ENCODE results near the gene TANK. TPM values are rescaled to one million over a fixed set of nuclear protein-coding genes. Genes with fewer than 3 reads are reported as not detected.

Gene TANK
- total RNA-seq (2012; rRNA removed), result 46.5 and 65.7 TPM in 2 replicates

- Histone ChIP-seq H3K4me1 (ENCODE audit: control insufficient read depth, insufficient read depth, low read length) (peaks cover 28% of the 10 kb centered on the region), H3K9me3 (replicated peaks; ENCODE audit: low read length) (no peaks in the 10 kb centered on the region)
Observed at GRCh38 chr2:161160226-161161073, at the start of gene TANK. TANK (plus strand) TSS chr2:161160428; CDS start chr2:161179663, 19,235 bp downstream.

GRCh38 chr2:161111531-161111930 is 48.7 kb upstream of the TANK start:
- Histone ChIP-seq H3K9me3 (replicated peaks; ENCODE audit: low read length) (no peaks in the 10 kb centered on the region), H3K4me1 (ENCODE audit: control insufficient read depth, insufficient read depth, low read length) (peaks cover 6% of the 10 kb centered on the region), H3K4me2 (ENCODE audit: low read length) (no peak overlapping the region), H3K27me3 (ENCODE audit: control insufficient read depth, insufficient read depth, low read length) (no peaks in the 10 kb centered on the region), H3K4me3 (ENCODE audit: low read length) (no peak overlapping the region), H3K36me3 (ENCODE audit: insufficient read depth, low read length) (no peaks in the 10 kb centered on the region), H3K9ac (ENCODE audit: low read depth, low read length) (no peak overlapping the region)

More at GRCh38 chr2:161160226-161161073, at the start of gene TANK:
- peaks cover 14% of the 10 kb centered on the region for H3K36me3 ChIP-seq (ENCODE audit: insufficient read depth, low read length)
- peak within 1 kb of the TSS; percentile 86 for H3K4me3 ChIP-seq (ENCODE audit: low read length)
- H3K9ac ChIP-seq (ENCODE audit: low read depth, low read length), result peak within 1 kb of the TSS; percentile 99
- no peaks in the 10 kb centered on the region for H3K27me3 ChIP-seq (ENCODE audit: control insufficient read depth, insufficient read depth, low read length)
- H3K4me2 ChIP-seq (ENCODE audit: low read length), result peak within 1 kb of the TSS; percentile 83

- H3K4me2 ChIP-seq (ENCODE audit: low read length), result no peak overlapping the region
- no peaks in the 10 kb centered on the region for H3K27me3 ChIP-seq (ENCODE audit: control insufficient read depth, insufficient read depth, low read length)
- peaks cover 6% of the 10 kb centered on the region for H3K4me1 ChIP-seq (ENCODE audit: control insufficient read depth, insufficient read depth, low read length)
- H3K36me3 ChIP-seq (ENCODE audit: insufficient read depth, low read length), result no peaks in the 10 kb centered on the region
- H3K4me3 ChIP-seq (ENCODE audit: low read length), result no peak overlapping the region
- no peak overlapping the region for H3K9ac ChIP-seq (ENCODE audit: low read depth, low read length)
- H3K9me3 ChIP-seq (replicated peaks; ENCODE audit: low read length), result no peaks in the 10 kb centered on the region
Observed at GRCh38 chr2:161112908-161113307, 47.3 kb upstream of the TANK start.

- Histone ChIP-seq H3K27me3 (ENCODE audit: control insufficient read depth, insufficient read depth, low read length) (no peaks in the 10 kb centered on the region), H3K9ac (ENCODE audit: low read depth, low read length) (no peak overlapping the region), H3K4me2 (ENCODE audit: low read length) (no peak overlapping the region), H3K4me1 (ENCODE audit: control insufficient read depth, insufficient read depth, low read length) (peaks cover 6% of the 10 kb centered on the region), H3K4me3 (ENCODE audit: low read length) (no peak overlapping the region), H3K9me3 (replicated peaks; ENCODE audit: low read length) (no peaks in the 10 kb centered on the region), H3K36me3 (ENCODE audit: insufficient read depth, low read length) (no peaks in the 10 kb centered on the region)
Observed at GRCh38 chr2:161113693-161114575, 46.3 kb upstream of the TANK start.

- no peaks in the 10 kb centered on the region for H3K36me3 ChIP-seq (ENCODE audit: insufficient read depth, low read length)
- no peaks in the 10 kb centered on the region for H3K9me3 ChIP-seq (replicated peaks; ENCODE audit: low read length)
- no peaks in the 10 kb centered on the region for H3K27me3 ChIP-seq (ENCODE audit: control insufficient read depth, insufficient read depth, low read length)
- no peak overlapping the region for H3K9ac ChIP-seq (ENCODE audit: low read depth, low read length)
- peaks cover 6% of the 10 kb centered on the region for H3K4me1 ChIP-seq (ENCODE audit: control insufficient read depth, insufficient read depth, low read length)
- no peak overlapping the region for H3K4me3 ChIP-seq (ENCODE audit: low read length)
- no peak overlapping the region for H3K4me2 ChIP-seq (ENCODE audit: low read length)
Observed at GRCh38 chr2:161115205-161115604, 45.0 kb upstream of the TANK start.

GRCh38 chr2:161115605-161116380 is 44.4 kb upstream of the TANK start:
- no peaks in the 10 kb centered on the region for H3K9me3 ChIP-seq (replicated peaks; ENCODE audit: low read length)
- no peak overlapping the region for H3K4me2 ChIP-seq (ENCODE audit: low read length)
- H3K4me1 ChIP-seq (ENCODE audit: control insufficient read depth, insufficient read depth, low read length), result peaks cover 6% of the 10 kb centered on the region
- H3K9ac ChIP-seq (ENCODE audit: low read depth, low read length), result no peak overlapping the region
- H3K36me3 ChIP-seq (ENCODE audit: insufficient read depth, low read length), result no peaks in the 10 kb centered on the region
- H3K27me3 ChIP-seq (ENCODE audit: control insufficient read depth, insufficient read depth, low read length), result no peaks in the 10 kb centered on the region
- H3K4me3 ChIP-seq (ENCODE audit: low read length), result no peak overlapping the region

GRCh38 chr2:161116509-161116908 is 43.7 kb upstream of the TANK start:
- no peak overlapping the region for H3K4me3 ChIP-seq (ENCODE audit: low read length)
- H3K9me3 ChIP-seq (replicated peaks; ENCODE audit: low read length), result no peaks in the 10 kb centered on the region
- H3K36me3 ChIP-seq (ENCODE audit: insufficient read depth, low read length), result no peaks in the 10 kb centered on the region
- peaks cover 6% of the 10 kb centered on the region for H3K4me1 ChIP-seq (ENCODE audit: control insufficient read depth, insufficient read depth, low read length)
- no peaks in the 10 kb centered on the region for H3K27me3 ChIP-seq (ENCODE audit: control insufficient read depth, insufficient read depth, low read length)
- H3K9ac ChIP-seq (ENCODE audit: low read depth, low read length), result no peak overlapping the region
- H3K4me2 ChIP-seq (ENCODE audit: low read length), result no peak overlapping the region

GRCh38 chr2:161117506-161117905 is 42.7 kb upstream of the TANK start:
- H3K9me3 ChIP-seq (replicated peaks; ENCODE audit: low read length), result no peaks in the 10 kb centered on the region
- H3K4me2 ChIP-seq (ENCODE audit: low read length), result no peak overlapping the region
- H3K36me3 ChIP-seq (ENCODE audit: insufficient read depth, low read length), result no peaks in the 10 kb centered on the region
- H3K9ac ChIP-seq (ENCODE audit: low read depth, low read length), result no peak overlapping the region
- H3K27me3 ChIP-seq (ENCODE audit: control insufficient read depth, insufficient read depth, low read length), result no peaks in the 10 kb centered on the region
- no peak overlapping the region for H3K4me3 ChIP-seq (ENCODE audit: low read length)
- H3K4me1 ChIP-seq (ENCODE audit: control insufficient read depth, insufficient read depth, low read length), result peaks cover 10% of the 10 kb centered on the region

GRCh38 chr2:161118722-161119121 is 41.5 kb upstream of the TANK start:
- H3K4me1 ChIP-seq (ENCODE audit: control insufficient read depth, insufficient read depth, low read length), result peaks cover 21% of the 10 kb centered on the region
- H3K9me3 ChIP-seq (replicated peaks; ENCODE audit: low read length), result no peaks in the 10 kb centered on the region
- no peak overlapping the region for H3K9ac ChIP-seq (ENCODE audit: low read depth, low read length)
- no peak overlapping the region for H3K4me2 ChIP-seq (ENCODE audit: low read length)
- H3K4me3 ChIP-seq (ENCODE audit: low read length), result no peak overlapping the region
- H3K27me3 ChIP-seq (ENCODE audit: control insufficient read depth, insufficient read depth, low read length), result no peaks in the 10 kb centered on the region
- no peaks in the 10 kb centered on the region for H3K36me3 ChIP-seq (ENCODE audit: insufficient read depth, low read length)

GRCh38 chr2:161119483-161119882 is 40.7 kb upstream of the TANK start:
- H3K4me2 ChIP-seq (ENCODE audit: low read length), result no peak overlapping the region
- H3K9me3 ChIP-seq (replicated peaks; ENCODE audit: low read length), result no peaks in the 10 kb centered on the region
- H3K9ac ChIP-seq (ENCODE audit: low read depth, low read length), result no peak overlapping the region
- H3K4me1 ChIP-seq (ENCODE audit: control insufficient read depth, insufficient read depth, low read length), result peaks cover 27% of the 10 kb centered on the region
- no peaks in the 10 kb centered on the region for H3K27me3 ChIP-seq (ENCODE audit: control insufficient read depth, insufficient read depth, low read length)
- no peak overlapping the region for H3K4me3 ChIP-seq (ENCODE audit: low read length)
- no peaks in the 10 kb centered on the region for H3K36me3 ChIP-seq (ENCODE audit: insufficient read depth, low read length)

- Histone ChIP-seq H3K9ac (ENCODE audit: low read depth, low read length) (no peak overlapping the region), H3K4me2 (ENCODE audit: low read length) (no peak overlapping the region), H3K4me3 (ENCODE audit: low read length) (no peak overlapping the region), H3K9me3 (replicated peaks; ENCODE audit: low read length) (no peaks in the 10 kb centered on the region), H3K4me1 (ENCODE audit: control insufficient read depth, insufficient read depth, low read length) (peaks cover 24% of the 10 kb centered on the region), H3K36me3 (ENCODE audit: insufficient read depth, low read length) (no peaks in the 10 kb centered on the region), H3K27me3 (ENCODE audit: control insufficient read depth, insufficient read depth, low read length) (no peaks in the 10 kb centered on the region)
Observed at GRCh38 chr2:161120775-161121174, 39.5 kb upstream of the TANK start.
